Mammary epithelial cell (primary cell): ENCODE results near the gene SLC47A2.

Source experiments
- EZH2 ChIP-seq: IDR thresholded peaks from 2 replicates; pipeline ENCODE4 v1.6.1; 2012; ENCODE audit warnings: low read length, inconsistent platforms, borderline replicate concordance
- TF ChIP-seq, protein P1 (sequence below), 2 donors: IDR thresholded peaks in 1 of 2; conservative IDR thresholded peaks in 1 of 2; 2 replicates each; pipeline ENCODE4 v1.5.1; 2011 to 2012; ENCODE audit warnings: inconsistent platforms in 2 of 2, low read length in 2 of 2, mild to moderate bottlenecking in 2 of 2, control low read depth in 1 of 2, low read depth in 1 of 2; ENCODE audit not compliant: insufficient read depth in 1 of 2; ENCODE audit errors: extremely low read depth in 1 of 2

DNA sequence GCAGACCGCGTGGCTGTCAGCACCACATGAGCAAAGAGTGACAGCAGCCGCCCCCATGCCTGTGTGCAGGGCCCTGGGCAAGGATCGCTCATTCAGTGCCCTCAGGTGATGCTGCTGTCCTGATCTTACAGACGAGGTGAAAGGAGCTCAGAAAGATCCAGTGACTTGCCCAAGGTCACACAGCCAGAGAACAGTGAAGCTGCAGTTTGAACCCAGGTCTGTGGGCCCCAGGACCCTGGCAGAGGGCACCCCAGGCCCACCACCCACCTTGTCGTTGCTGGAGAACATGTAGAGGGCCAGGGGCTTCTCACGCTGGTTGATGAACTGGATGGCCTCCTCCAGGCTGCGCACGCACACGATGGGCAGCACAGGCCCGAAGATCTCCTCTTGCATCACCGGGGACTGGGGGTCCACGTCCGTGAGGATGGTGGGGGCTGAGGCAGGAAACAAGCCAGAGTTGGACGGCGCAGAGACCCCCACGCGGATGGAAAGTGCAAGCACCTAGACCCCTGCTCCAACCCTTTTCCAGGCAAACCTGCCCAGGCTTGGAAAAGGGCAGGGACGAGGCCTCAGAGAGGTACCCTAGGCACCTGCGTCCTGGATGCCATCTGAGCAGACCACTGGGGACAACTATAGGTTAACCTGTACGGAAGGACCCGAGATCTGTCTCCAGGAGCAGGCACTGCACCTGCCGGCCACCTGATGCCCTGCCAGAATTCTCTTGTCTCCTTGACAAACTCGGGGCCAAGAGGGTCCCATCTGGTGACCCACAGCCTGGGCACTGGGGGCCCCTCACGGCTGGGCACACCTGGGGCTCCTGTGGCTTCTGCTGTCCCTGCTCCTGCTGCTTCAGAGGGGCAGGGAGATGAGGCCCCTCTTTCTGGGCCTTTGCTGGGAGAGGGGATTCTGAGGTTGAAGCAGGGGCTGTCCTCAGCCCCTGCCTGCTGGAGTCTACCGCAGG is 23.1 kb upstream of the SLC47A2 start:
- TF ChIP-seq, protein P1, sequence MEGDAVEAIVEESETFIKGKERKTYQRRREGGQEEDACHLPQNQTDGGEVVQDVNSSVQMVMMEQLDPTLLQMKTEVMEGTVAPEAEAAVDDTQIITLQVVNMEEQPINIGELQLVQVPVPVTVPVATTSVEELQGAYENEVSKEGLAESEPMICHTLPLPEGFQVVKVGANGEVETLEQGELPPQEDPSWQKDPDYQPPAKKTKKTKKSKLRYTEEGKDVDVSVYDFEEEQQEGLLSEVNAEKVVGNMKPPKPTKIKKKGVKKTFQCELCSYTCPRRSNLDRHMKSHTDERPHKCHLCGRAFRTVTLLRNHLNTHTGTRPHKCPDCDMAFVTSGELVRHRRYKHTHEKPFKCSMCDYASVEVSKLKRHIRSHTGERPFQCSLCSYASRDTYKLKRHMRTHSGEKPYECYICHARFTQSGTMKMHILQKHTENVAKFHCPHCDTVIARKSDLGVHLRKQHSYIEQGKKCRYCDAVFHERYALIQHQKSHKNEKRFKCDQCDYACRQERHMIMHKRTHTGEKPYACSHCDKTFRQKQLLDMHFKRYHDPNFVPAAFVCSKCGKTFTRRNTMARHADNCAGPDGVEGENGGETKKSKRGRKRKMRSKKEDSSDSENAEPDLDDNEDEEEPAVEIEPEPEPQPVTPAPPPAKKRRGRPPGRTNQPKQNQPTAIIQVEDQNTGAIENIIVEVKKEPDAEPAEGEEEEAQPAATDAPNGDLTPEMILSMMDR (conservative IDR thresholded peaks at IDR 0.05 in 1 of 2, IDR thresholded peaks at IDR 0.05 in 1 of 2; ENCODE audit: extremely low read depth in 1 of 2, insufficient read depth in 1 of 2, low read depth in 1 of 2, low read length in 2 of 2): no peak
- TF ChIP-seq EZH2: no peak
